Measurements from ENCODE around the gene GPLD1.
"Not testable (repeated sequence)": the region's sequence is repeated elsewhere in the genome, so short reads cannot be mapped to it uniquely, and the experiment has no call there.

Gene GPLD1

DNA sequence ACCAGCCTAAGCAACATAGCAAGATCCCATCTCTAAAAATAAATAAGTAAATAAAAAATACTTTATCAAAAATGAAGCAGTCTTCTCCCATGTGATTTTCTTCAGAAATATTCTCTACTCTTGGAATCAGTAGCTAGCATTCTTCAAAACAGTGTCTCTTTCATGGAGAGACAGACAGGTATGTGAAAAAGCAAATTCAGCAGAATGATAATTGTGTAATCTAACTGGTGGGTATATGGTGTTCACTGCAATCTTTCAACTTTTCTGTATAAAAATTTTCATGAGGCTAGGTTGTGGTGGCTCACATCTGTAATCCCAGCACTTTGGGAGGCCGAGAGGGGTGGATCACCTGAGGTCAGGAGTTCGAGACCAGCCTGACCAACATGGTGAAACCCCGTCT lies 78.8 kb downstream of the GPLD1 start:
- no peak for DNase-seq

DNA sequence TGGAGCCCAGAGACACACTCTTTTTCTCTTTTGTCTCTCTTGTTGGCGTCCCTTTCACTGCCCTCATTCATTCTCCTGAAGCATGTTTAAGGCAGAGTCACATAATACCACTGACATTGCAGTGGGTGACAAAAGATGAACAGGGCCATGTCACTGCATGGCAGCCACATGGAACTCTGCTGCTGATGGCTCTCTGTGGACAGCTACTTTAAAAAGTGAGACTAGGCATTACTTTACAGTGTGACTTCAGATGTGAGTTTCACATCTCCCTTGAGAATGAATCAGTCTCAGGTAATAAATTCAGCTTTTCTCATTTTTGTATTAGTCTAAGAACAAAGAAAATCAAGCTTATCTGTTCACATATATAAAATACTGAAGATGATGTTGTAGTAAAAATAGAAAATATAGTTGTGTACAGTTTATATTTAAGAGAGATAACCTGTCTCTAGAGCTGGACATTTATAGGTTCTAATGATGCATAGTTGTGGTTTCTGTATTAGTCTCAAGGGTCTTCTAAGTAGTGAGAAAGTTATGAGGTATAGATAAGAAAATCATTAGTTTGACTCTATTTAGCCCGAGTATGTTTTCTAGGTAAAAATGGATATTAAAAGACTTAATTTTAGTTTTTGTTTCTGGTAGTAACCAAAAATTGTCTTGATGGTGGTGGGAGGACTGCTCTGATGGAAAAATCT lies 80.5 kb downstream of the GPLD1 start:
- DNase-seq, result no peak

DNA sequence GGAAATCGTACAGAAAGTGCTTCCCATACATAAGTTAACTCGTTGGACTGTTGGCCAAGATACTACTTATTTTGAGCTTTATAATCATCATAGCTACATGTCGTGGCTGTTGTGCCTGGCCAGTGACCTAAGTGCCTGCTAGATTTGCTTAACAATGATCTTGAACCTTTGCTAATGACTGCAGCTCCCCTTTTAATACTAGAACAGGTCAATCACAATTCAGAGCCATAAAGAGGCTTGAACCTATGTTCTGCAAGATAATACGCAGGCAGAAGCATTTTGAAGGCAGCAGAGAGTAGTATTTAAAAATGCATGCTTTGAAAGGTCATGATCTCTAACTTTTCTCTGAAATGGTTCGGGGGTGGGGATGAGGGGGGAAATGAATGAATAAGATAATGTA lies 84.1 kb downstream of the GPLD1 start:
- DNase-seq, result no peak

DNA sequence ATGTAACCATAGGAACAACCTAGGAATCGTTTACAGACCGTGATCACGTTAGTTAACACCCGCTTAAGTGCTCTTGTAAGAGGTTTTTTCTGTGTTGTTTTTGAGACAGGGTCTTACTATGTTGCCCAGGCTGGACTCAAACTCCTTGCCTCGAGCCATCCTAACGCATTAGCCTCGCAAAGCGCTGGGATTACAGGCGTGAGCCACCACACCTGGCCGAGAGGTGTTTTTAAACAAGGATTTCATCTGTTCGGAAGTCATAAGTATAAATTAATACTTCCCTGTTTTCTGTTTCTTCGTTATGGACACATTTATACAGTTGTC lies 85.9 kb downstream of the GPLD1 start:
- no peak for DNase-seq

DNA sequence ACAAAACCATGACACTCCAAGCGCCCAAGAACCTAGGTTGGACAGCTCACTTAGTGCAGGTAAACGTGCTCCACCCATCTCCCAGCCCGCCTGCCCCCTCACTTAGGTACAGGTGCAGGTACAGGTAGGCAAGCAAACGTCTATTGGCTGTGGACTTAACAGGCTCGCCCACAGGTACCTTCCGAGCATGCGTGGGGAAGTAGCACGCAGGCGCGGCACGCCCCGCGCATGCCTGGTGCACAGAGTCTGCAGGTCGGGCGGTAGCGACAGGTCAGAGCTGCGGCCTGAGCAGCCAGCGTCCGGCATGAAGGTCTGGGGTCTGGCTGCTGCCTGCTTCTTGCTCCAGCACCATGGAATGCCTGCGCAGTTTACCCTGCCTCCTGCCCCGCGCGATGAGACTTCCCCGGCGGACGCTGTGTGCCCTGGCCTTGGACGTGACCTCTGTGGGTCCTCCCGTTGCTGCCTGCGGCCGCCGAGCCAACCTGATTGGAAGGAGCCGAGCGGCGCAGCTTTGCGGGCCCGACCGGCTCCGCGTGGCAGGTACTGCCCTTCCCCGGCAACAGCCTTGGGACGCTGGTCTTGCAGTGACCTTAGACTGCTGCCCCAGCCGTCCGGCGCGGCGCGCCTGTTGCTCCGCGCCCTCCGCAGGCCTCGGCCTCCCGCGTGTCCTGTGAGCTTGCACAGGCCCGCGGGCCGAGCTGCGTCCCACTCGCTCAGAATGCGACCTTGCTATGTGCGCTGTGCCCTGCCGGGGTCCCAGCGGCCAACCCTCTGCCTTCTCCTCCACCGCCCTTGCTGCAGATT lies 86.5 kb downstream of the GPLD1 start, which contains the start of gene MRS2:
Gene MRS2, plus strand, starts transcription at position 240 of the 804 bp plus-strand sequence. Its CDS starts 111 bp downstream, at position 351.
- DNase-seq, result peak; percentile 56

DNA sequence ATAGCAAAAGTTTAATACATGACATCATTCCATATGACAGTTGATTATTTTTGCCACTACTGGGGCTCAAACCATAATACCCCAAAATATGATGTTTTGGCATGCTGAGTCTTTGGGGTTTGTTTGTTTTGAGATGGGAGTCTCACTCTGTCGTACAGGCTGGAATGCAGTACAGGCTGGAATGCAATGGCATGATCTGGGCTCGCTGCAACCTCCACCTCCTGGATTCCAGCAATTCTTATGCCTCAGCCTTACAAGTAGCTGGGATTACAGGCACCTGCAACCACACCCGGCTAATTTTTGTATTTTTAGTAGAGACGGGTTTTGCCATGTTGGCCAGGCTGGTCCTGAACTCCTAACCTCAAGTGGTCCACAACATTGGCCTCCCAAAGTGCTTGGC lies 87.9 kb downstream of the GPLD1 start:
- no peak for DNase-seq

DNA sequence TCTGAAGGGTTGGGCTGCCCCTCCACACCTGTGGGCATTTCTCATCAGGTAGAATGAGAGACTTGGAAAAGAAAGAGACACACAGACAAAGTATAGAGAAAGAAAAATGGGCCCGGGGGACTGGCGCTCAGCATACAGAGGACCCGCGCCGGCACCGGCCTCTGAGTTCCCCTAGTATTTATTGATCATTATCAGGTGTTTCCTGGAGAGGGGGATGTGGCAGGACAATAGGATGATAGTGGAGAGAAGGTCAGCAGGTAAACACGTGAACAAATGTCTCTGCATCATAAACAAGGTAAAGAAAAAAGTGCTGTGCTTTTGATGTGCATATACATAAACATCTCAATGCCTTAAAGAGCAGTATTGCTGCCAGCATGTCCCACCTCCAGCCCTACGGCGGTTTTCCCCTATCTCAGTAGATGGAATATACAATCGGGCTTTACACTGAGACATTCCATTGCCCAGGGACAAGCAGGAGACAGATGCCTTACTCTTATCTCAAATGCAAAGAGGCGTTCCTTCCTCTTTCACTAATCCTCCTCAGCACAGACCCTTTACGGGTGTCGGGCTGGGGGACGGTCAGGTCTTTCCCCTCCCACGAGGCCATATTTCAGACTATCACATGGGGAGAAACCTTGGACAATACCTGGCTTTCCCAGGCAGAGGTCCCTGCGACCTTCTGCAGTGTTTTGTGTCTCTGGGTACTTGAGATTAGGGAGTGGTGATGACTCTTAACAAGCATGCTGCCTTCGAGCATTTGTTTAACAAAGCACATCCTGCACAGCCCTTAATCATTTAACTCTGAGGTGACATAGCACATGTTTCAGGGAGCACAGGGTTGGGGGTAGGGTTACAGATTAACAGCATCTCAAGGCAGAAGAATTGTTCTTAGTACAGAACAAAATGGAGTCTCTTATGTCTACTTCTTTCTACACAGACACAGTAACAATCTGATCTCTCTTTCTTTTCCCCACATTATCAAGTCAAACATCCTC lies 89.0 kb downstream of the GPLD1 start:
- not testable (repeated sequence) for DNase-seq

DNA sequence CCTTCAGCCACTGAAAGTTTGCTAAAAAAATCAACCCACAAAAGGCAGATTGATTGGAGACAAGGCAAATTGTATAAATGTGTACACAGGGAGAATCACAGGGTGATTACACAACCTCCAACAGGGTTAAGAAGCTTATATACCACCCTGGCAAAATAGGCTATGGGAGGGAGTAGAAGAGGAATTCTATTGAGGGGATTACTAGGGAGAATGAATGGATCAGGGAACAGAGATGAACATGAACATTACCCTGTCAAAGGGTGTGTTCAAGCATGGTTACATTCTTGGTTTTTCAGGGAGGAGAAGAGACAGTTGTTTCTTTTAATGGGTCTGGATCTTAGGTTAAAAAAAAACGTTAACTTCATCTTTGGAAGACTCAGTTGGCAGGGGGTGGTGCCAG lies 91.7 kb downstream of the GPLD1 start:
- DNase-seq, result no peak

DNA sequence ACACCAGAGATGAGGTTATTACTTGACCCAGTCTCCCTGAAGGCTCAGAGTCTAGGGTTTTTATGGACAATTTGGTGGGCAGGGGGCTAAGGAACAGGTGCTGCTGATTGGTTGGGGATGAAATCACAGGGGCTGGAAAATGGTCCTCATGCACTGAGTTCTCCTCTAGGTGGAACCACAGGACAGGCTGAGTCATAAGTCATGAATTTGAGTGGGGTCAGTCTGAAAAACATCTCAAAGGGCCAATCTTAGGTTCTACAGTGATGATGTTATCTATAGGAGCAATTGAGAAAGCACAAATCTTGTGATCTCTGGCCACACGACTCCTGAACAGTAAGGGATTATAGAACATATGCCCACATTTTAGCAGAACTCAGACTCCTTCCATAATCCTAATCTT lies 92.6 kb downstream of the GPLD1 start:
- no peak for DNase-seq

DNA sequence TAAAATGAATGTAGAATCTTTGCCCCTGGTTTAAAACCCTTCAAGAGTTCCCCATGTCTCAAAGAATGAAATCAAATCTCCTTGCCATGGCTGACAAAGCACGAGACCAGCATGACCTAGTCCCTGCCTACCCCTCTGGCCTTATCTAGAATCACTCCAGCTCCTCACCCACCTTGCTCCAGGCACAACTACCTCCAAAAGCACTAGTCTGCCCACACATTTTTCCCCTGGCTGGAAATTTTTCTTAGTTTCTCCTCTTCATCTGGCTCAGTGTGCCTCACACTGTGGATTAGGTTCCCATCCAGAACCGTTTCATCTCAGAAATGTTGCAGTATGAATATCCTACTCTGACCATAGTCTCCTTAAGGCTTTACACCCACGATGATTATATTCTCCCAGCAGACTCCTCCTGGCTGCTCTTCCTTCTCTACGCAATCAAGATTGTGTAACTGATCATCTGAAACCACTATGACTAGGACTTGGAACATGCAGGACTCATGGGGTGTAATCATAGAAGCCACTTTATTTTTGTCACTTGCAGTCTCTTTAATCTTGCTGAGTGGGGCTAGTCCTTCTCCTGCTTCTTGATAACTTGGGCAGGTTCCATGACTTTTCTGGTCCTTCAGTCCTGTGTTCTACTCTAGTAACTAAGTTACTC lies 94.5 kb downstream of the GPLD1 start:
- DNase-seq, result no peak

DNA sequence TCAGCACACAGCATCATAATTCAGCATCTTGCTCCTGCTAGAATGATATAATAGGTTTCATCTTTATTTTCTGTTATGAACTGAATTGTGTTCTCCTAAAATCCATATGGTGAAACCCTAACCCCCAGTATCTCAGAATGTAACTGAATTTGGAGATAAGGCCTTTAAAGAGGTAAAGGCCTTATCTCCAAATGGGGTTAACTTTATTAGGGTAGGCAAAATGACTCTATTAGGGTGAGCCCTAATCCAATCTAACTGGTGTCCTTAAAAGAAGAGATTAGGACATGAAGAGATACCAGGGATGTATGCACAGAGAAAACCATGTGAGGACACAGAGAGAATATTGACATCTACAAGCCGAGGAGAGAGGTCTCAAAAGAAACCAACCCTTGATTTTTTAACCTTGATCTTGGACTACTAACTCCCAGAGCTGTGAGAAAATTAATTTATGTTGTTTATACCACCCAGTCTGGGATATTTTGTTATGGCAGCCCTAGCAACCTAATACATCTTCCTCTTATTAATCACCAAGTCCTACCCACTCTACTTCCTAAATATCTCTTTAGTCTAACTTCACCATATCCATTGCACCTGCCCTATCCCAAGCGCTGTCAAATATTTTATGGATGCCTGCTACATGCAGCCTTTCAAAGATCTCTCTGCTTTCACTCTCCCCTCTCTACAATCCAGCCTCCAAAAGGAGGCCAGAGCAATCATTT lies 95.2 kb downstream of the GPLD1 start:
- no peak for DNase-seq

DNA sequence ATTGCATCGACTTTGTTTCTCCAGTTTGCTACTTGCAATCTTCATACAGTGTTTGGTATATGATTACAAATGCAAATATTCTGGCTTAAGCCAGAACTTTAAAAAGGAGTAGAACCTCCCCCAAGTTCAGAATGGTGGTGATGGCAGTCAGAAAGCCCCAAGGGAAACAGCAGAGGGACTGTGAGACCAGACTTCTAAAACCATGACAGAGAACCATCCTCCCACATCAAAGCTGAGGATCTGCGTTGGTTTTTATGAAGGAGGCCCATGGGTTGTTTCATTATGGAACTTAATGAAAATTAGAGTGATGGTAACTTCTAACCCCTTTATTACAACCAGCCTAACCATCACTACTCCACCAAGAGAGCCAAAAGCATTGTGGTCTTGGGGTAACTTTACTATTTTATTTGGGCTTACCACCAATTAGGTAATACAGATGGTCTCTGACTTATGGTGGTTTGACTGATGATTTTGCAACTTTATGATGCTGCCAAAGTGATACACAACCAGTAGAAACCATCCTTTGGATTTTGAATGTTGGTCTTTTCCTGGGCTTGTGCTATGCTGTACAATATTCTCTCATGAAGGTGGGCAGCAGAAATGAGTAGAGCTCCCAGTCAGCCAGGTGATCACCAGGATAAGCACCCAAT lies 97.5 kb downstream of the GPLD1 start:
- DNase-seq, result no peak

DNA sequence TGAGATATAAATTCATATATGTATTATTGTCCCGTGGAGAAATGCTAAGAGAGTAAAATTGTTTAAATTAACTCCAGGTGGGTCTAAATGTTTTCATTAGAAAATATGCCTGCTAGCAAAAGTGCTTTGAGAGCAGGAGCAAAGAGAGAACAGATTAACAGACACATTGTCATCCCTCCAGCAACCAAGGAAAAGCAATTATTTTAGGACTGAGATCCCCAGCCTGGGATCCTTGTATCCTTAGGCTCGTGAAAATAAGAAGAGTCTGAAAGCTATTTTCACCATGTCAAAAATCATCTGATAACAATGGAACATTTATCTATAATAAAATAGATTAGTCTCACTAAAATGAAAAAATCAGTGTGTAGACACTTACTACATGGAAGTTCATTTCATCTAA lies 98.2 kb downstream of the GPLD1 start:
- DNase-seq, result no peak

DNA sequence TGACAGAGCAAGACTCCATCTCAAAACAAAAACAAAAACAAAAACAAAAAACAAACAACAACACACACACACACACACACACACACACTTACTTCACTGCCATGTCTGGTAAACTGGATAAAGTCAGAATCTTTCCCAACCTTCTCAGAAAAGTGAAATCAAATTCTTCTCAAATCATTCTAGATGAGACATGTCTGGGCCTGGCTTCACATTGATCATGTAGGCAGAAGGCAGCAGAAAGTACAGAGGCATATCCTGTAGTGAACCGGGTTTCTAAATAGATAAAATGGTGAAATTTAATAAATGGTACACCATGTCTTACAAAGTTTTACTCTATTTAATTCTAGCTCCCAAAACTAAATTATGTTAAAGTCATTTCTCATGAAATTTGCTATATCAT lies 101.6 kb downstream of the GPLD1 start:
- no peak for DNase-seq

DNA sequence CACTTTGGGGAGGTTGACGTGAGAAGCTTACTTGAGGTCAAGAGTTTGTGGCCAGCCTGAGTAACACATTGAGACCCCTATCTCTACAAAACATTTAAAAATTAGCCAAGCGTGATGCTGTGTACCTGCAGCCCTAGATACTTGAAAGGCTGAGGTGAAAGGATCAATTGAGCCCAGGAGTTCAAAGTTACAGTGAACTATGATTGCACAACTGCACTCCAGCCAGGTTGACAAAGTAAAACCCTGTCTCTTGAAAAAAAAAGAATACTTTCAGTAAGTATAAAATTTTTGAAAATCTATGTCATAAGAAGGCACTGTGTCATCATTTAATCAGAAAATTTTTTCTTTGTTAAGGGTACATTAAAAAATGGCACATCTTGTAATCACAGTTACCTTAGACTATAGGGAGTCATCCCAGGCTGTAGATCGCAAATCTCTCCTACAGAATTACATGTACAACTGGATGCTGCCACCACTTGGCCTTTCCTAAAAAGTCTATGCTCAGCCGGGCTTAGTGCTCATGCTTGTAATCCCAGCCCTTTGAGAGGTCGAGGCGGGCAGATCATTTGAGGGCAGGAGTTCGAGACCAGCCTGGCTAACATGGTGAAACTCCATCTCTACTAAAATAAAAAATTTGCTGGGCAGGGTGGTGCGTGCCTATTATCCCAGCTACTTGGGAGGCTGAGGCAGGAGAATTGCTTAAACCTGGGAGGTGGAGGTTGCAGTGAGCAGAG lies 103.7 kb downstream of the GPLD1 start:
- no peak for DNase-seq

DNA sequence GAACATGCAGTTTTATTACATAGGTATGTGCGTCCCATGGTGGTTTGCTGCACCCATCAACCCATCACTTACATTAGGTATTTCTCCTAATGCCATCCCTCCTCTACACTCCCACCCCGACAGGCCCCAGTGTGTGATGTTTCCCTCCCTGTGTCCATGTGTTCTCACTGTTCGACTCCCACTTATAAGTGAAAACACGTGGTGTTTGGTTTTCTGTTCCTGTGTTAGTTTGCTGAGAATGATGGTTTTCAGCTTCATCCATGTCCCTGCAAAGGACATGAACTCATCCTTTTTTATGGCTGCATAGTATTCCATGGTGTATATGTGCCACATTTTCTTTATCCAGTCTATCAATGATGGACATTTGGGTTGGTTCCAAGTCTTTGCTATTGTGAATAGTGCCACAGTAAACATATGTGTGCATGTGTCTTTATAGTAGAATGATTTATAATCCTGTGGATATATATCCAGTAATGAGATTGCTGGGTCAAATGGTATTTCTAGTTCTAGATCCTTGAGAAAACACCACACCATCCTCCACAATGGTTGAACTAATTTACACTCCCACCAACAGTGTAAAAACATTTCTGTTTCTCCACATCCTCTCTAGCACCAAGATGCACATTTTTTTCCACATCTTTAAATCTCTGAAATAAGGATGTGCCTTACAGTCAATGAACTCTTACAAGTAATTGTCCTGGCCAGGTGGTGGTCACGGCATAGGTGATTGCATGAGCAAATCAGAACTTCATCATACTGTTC lies 104.8 kb downstream of the GPLD1 start:
- DNase-seq, result not testable (repeated sequence)

DNA sequence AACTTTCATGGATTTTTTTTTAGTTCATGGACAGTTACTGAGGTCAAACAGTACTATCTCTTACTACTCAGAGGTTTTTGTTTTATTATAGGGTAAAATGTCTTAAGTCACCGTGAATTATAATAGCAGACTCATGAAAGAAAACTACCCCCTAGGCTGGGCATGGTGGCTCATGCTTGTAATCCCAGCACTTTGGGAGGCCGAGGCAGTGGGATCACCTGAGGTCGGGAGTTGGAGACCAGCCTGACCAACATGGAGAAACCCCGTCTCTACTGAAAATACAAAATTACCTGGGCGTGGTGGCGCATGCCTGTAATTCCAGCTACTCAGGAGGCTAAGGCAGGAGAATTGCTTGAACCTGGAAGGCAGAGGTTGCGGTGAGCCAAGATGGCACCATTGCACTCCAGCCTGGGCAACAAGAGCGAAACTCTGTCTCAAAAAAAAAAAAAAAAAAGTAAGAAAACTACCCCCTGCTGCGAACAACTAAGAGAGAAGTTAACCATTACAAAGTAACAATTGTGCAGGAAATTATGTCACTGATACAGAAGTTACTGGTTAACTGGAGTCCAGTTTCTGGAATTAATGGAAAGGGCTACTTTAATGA lies 106.4 kb downstream of the GPLD1 start:
- not testable (repeated sequence) for DNase-seq

DNA sequence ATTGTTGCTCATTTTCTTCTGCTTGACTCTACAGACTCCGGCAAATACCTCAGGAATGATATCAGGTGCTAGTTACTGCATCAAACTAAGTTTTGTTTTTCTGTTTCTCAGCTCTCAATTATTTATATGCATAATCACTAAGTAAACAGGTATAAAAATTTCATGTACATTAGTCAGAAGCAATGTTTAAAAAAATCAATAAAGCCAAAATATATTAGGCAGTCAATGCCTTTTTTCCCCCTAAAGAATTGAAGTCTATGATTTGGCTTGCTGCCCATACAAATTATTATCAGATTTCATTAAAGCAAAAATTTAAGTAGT lies 107.2 kb downstream of the GPLD1 start:
- DNase-seq, result no peak

DNA sequence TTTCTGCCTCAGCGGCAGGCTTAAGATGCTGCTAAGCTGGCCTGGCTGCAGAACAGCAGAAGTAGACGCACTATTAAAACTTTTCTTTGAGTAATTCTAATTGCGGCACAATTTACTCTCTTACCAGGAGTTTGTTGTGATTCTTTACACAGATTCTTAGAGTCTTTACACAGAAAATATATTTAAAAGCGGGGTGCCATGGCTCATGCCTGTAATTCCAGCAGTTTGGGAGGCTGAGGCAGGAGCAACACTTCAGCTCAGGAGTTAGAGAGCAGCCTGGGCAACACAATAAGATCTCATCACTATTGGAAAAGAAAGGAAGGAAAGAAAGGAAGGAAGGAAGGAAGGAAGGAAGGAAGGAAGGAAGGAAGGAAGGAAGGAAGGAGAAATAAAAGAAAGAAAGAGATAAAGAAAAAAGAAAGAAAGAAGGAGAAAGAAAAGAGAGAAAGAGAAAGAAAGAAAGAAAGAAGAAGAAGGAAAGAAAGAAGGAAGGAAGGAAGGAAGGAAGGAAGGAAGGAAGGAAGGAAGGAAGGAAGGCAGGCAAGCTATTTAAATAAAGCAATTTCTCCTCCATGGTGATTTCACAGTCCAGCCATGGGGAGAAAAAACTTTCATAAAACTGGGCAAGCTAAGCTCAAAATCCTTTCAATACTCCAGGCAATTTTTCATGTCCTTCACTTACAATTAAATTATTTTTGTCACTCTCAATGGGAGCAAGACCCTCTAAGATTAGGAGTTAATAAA lies 107.7 kb downstream of the GPLD1 start:
- no peak for DNase-seq

All from effector CD4-positive, alpha-beta T cell (primary cell).